Left renal cortex interstitium (tissue), 4 donors: Measurements from ENCODE around the gene SPECC1. TPM values are rescaled to one million over a fixed set of nuclear protein-coding genes. Genes with fewer than 3 reads are reported as not detected.
"Not testable (repeated sequence)": the region's sequence is repeated elsewhere in the genome, so short reads cannot be mapped to it uniquely, and the experiment has no call there.

ENCODE experiments used
- DNase-seq, 4 donors: peaks; one replicate each; pipeline ENCODE4 v3.0.0-alpha.2; 2013; ENCODE audit warnings: low read depth in 4 of 4, low spot score in 2 of 4, missing footprints in 1 of 4
- polyA plus RNA-seq, 4 donors: library from polyadenylated mRNA; unstranded; fragments of 120-200 nt; gene quantifications; one replicate each; pipeline ENCODE4 v1.2.1, GENCODE V29; 2013; ENCODE audit not compliant: insufficient read length in 4 of 4

SPECC1 gene
- polyA plus RNA-seq, 4 donors, result 10.5 to 20.0 (median 14.4) TPM

DNA sequence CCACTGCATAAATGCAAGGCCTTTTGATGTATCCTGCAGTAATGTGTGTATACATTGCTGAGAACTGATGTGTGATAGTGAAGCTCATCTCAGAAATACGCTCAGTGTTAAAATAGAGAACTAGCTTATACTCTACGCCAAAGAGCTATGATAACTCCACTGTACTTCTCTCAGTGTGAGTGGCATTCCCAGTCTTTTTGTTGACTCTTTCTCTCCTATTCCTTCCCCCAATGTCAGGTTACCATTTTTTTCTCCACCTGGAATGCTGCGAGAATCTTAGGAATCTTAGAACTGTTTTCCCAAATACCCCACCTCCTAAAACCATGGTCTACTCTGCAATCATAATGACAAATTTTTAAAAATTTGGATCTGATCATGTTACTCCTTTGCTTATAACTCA lies 342.2 kb downstream of the SPECC1 start:
- DNase-seq, result not testable (repeated sequence)

DNA sequence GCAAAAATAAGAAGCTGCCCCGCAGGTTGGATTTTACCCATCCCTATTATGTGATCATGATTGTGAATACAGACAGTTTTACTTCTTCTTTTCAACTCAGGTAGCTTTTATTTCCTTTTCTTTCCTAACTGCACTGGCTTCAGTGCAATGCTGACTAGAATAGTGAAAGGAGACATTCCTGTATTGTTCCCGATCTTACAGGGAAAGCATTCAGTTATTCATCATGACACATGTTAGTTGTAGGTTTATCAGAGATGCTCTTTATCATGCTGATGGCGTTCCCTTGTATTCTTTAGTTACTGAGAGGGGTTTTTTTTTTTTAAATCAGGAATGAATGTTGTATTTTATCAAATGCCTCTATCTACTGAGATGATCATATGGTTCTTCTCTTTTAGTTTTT lies 343.4 kb downstream of the SPECC1 start:
- DNase-seq, result not testable (repeated sequence)

- DNase-seq, result not testable (repeated sequence)
Measured at GRCh38 chr17:20363846-20364245, 354.7 kb downstream of the SPECC1 start.

Other genes starting within 250 kb of the SPECC1 start
- 10 to 100 TPM; 27.8 to 36.2 (median 31.3) TPM for gene ULK2, start 141.4 kb upstream of the SPECC1 start, polyA plus RNA-seq
- 10 to 100 TPM; 25.7 to 36.3 (median 31.3) TPM for gene AKAP10, start 31.5 kb upstream of the SPECC1 start, polyA plus RNA-seq